Stimulated activated CD4-positive, alpha-beta T cell treated with anti-CD3 and anti-CD28 coated beads, Interleukin-15, amount 100 ng/mL, for 48 hours (primary cell): ENCODE measurements around the gene ZNF785.
"Not testable (repeated sequence)": the region's sequence is repeated elsewhere in the genome, so short reads cannot be mapped to it uniquely, and the experiment has no call there.

ENCODE experiments used
- DNase-seq, 2 donors: peaks; one replicate each; pipeline ENCODE4 v3.0.0-alpha.2; 2020; ENCODE audit warnings: low read depth in 2 of 2

The ZNF785 gene

DNA sequence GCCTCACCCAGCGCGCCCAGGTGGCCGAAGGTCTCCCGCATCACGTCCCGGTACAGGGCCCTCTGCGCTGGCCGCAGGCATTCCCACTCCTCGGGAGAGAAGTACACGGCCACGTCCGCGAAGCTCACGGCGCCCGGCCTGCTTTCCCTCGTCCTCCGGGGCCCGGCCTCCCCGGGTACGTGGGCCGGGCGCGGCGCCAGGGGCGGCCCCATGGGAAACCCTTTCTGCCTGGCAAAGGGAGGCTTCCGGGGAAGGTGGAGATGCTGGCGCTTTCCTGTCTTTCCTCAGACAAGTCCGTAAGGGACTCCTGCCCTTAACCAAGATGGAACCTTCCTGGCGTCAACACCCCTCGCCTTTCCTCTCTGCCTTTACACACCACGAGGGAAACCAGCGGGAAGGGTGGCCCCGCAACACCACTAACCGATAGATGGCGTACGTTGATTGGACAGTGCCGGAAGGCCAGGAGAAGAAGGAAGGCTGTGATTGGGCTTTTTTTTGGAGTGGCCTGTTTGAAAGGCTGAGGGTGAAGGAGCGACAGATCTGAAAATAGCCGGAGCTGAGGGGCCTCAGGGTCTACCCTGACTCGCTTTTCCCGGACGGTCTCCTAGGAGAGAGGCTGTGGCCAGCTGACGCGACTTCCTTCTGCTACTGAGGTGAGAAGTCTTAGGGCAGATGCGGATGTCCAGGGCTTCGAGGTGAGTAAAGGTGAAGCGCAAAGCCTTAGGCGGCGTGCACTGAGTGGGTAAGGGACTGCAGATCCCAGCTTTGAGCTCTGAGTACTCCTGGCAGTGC is at the start of gene ZNF785:
TSS of gene ZNF785 (minus strand) at position 298 of the 792 bp plus-strand sequence. CDS start at position 212, 86 bp downstream.
- peak; percentile 91 for DNase-seq

DNA sequence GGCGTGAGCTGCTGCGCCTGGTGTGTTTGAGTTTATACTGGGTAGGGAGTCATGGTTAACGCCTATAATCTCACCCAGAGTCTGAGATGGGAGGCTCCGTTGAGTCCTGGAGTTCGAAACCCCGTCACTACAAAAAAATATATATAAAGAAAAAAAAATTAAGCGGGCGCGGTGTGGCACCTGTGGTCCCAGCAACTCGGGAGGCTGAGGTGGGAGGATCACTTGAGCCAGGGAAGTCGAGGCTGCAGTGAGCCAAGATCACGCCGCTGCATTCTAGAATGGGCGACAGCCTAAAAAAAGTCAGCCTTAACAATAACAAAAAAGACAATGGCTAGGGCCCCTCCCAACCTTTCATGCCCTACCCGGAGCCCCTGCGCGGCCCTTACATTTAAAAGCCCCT is 48.0 kb upstream of the ZNF785 start:
- DNase-seq: no peak

DNA sequence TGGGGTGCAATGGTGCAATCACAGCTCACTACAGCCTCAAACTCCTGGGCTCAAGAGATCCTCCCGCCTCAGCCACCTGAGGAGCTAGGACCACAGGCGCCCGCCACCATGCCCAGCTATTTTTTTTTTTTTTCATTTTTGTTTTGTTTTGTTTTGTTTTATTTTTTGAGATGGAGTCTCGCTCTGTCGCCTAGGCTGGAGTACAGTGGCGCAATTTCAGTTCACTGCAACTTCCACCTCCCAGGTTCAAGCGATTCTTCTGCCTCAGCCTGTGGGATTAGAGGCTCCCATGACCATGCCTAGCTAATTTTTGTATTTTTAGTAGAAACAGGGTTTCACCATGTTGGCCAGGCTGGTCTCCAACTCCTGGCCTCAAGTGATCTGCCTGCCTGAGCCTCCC is 47.0 kb upstream of the ZNF785 start:
- DNase-seq: not testable (repeated sequence)

DNA sequence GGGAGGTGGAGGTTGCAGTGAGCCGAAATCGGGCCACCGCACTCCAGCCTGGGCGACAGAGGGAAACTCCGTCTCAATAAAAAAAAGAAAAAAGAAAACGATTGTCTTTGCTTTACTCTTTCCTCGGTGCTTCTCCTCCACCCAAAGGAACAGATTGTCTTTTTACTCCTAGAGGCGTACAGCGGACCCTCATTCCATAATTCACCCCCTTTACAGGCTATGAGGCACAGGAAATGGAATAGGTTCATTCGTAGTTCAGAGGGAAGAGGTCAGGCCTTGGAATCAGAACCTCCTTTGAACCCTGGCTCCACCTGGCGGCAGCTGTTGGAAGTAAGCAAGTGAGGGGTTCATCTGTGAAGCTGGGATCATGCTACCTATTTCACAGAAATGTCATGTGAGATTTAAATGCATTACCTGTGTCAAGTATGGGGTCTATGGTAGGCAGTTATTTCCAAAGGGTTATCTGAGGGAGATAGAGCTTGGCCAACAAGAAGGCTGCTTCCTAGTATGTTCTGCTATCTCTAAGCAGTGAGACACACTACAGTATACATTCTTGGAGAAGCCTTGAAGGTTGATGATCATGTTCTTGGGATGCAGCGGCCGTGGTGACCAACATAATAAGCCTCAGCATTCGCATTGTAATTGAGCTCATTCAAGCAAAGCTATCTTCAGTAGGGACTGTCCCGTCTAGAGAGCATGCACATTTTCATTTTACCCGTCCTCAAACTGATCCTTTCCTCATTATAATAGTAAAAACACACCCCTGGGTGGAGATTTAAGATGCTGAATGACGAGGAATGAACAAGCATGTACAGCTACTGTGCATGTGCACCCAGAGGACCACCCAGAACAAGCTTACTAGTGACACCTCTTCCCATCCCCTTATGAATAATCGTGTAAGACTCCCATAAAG is 43.4 kb upstream of the ZNF785 start:
- DNase-seq: peak; percentile 69 to 88

DNA sequence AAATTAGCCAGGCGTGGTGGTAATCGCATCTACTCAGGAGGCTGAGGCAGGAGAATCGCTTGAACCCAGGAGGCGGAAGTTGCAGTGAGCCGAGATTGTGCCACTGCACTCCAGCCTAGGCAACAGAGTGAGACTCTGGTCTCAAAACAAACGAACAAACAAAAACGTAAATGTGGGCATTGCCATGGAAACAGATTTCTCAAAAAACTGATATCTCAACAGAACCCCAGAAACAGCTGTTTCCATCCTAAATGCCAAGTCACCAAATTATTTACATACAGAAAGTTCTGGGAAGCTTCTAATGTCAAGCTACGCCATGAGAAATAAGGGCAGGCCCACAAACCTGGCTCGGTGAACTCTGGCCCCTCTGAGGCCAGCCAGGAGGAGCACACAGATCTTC is 40.7 kb upstream of the ZNF785 start:
- DNase-seq: no peak

DNA sequence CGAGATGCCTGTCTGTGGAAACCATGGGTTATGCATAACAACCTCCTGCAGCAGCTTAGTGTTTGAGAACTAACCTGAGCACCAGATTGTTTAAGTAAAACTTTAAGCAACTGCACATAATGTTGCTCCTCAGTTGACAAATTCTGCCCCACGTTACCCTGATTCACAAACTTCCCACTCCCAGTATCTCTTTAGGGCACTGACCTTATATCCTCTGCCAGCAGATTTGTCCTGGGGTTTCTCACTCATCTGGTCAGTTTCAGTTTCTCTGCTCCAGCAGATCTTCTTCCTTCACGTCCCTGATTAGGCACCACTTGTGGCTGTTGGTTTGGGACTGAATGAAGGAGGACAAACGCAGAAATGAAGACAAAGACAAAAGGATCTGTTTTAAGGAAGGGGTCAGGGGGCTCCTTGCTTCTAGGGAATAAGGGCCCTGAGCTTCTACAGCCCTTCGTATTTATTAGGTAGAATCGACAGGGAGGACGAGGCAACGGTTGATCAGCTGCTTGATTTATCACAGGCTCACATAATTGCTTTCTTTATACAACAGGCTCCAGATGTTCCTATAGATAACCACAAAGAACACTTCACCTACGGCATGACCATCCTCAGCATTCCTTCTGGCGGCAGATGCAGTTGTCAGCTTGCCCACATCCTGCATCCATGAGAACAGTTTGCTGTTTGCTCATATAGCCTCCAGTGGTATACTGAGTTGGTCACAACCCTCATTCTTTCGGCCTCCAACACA is 38.2 kb upstream of the ZNF785 start:
- DNase-seq: no peak

DNA sequence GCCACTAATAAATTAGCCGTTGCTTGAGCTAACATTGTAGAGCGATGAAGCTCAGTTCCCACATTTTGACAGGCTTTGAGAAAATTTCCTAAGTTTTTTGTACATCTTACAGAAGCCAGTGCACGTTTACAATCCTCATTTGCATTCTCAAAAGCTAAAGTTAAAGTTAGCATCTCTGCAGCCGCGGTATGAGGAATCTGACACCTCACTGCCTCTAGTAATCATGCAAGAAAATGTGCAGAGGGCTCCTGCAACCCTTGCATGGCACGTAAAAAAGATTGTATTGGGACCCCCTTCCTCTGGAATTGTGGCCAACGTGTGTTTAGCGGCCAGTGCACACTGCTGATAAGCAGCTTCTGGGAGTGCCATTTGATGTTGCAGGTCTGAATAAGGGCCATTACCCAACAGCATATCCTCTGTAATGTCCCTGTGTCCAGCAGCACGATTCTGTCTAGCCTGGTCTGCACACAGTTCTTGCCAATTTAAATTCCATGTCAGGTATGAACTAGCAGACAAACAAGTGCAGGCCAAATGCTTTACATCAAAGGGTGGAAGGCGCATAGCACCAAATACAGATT is 37.0 kb upstream of the ZNF785 start:
- no peak for DNase-seq

DNA sequence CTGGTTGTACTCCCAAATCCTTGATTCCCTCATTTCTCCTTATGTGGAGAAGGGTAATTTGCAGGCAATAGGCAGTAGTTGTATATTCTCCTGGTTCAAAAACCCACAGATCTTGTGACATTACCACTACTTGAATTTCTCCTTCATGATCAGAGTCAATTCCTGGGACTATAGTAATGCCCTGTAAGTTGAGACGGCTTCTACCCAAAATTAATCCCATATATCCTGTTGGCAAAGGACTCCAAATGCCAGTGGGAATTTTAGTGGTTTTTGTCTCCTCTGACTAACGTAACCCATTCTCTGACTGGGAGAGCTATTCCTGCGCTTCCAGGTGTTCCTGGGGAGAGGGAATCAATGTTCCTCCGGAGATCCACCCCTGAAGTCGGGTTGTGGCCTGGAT is 36.3 kb upstream of the ZNF785 start:
- no peak for DNase-seq

DNA sequence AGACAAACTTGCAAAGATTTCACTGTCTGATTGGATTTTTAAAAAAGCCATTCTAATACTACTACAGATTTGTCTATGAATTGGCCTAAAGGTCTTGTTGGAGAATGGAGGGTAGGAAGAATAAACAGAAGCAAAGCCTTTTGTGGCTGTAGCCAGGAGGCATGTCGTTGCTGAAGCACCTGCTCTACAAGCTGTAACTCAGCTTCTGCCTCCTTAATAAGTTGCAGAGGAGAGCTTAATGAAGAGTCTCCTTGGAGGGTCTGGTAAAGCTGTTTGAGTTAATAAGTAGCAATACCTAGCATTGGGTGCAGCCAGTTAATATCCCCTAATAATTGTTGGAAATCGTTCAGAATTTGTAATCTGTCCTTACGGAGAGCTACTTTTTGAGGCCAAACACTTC is 34.7 kb upstream of the ZNF785 start:
- no peak for DNase-seq

DNA sequence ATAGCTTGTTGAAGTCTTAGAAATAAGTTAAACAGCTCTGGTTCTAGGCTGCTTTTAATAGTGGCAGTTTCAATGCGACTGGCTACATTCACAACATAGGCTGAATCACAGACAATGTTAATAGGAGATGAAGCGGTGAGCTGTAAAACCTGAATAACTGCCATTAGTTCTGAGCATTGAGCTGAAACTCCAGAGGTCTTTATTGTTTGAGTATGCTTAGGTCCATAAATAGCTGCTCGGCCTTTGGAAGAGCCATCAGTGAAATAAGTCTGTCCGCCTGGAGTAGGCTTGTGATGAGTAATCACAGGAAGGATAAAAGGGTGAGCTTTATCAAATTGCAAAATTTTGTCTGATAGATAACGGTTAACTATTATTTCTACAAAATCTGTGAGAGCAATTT is 34.1 kb upstream of the ZNF785 start:
- DNase-seq: no peak

DNA sequence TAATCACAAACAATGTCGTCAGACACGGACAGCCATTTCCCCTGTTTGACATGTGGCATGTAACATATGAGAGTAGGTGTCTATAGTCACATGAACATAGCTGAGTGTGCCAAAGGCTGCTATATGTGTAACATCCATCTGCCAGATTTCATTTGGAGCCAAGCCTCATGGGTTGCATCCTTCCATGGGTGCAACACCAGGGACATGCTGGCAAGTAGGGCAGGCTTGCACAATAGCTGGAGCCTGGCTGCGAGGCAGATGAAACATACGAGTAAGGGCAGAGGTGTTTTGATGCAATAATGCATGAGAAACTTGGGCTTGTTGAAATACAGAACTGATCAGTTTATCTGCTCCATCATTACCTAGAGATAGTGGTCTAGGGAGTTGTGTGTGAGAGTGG is 33.7 kb upstream of the ZNF785 start:
- DNase-seq: no peak

DNA sequence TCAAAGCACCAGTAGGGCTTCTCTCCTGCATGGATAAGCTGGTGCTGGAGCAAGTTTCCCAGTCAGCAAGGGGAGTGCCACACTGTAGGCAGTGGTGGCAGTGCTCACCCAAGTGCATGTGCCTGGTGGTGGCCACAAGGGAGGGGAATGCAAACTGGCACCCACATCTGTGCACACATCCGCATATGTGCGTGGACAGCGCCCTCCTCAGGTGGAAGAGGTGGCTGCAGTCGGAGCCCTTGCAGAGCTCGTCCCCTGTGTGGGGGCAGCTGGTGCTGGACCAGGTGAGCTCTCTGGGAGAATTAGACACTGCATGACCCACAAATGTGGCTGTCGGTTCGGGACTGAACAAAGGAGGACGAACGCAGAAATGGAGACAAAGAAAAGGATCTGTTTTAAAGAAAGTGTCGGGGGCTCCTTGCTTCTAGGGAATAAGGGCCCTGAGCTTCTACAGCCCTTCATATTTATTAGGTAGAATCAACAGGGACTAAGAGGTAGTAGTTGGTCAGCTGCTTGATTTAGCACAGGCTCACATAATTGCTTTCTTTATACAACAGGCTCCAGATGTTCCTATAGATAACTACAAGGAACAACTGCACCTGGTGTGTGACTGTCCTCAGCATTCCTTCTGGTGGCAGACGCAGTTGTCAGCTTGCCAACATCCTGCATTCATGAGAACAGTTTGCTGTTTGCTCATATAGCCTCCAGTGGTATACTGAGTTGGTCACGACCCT is 30.0 kb upstream of the ZNF785 start:
- peak; percentile 83 for DNase-seq

DNA sequence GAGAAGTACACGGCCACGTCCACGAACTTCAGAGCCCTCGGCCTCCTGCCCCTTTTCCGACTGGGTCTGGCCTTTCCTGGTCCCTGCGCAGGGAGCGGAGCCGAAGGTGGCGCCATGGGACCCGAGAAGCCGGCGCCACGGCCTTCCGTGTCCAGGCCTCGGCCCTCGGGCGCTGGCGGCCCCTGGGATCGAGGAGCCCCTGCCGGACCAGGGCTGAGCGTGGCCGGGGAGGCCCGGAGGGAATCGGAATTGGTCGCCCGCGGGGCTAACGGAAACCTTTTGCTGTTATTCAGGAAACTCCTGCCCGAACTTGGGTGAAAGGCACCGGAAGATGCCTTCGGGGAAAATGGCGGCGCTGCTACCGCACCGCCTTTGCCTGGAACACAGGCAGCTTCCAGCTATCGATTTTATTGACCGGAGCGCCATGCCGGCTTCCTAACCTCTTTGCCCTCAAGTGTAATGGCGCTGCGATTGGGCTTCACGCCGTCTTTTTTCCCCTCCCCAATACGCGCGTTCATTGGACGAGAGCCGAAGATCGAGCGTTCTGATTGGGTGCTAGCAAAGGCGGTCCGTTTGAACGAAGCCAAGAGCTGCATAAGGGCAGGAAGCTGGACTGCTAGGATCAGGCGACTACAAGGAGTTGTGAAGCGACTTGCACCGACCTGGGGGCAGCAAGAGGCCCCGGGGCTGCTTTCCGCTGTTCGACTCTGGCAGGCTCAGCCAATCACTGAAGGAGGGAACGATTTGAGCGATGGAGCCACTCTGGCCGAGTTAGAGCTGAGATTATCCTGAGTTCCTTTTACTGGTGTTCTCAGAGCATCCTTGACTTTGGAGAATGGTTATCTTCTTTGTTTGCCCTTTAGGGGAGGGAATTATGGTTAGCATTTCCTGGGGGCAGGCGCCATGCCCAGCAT is 24.7 kb upstream of the ZNF785 start, which contains the start of gene ZNF689:
TSS of gene ZNF689 (minus strand) at position 464 of the 914 bp plus-strand sequence. CDS start at position 116, 348 bp downstream.
- peak; percentile 91 to 93 for DNase-seq

DNA sequence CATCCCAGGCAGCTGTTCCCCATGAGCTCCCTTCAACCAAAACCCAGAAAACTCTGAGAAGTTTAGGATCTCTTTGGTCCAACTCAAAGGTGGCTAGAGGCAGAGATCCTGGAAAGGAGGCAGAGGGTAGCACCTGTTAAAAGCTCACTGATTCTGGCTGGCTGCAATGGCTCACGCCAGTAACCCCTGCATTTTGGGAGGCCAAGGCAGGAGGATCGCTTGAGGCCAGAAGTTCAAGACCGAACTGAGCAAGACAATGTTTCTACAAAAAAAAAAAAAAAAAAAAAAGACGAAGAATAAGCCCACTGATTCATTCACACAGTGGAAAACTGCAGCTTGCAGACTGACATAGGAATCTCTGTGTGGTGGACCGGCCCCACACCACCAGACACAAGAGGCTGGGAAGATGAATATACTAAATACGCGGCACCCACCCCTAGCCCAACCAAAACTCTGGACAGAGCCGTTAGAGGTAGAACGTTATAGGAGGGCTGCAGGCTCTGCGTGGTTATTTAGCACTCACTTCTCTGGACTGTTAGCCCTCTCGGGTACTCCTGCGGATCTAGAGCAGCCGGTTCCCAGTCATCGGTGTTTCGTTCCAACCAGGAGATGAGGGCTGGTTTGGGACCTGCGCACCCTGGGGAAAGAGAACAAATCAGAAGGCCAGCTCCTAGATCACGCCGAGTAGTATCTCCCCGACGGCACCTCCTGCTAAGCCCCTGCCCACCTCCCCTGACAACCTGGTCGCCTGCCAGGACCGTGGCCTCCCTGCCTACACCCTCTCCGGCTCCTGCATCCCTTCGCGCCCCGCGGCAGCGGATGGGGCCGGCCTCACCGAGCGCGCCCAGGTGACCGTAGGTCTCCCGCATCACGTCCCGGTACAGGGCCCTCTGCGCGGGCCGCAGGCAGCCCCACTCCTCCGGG is 23.8 kb upstream of the ZNF785 start:
- DNase-seq: peak in 1 of 2 donors; percentile 21

DNA sequence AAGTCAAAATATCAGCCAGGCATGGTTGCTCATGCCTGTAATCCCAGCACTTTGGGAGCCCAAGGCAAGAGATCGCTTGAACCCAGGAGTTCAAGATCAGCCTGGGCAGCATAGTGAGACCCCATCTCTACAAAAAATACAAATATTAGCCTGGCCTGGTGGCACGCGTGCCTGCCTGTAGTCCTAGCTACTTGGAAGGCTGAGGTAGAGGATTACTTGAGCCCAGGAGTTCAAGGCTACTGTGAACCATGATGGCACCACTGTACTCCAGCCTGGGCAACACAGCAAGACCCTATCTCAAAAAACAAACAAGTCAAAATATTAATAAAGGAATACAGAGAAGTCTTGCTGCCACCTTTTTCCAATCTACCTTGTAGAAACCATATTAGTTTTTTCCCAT is 20.5 kb upstream of the ZNF785 start:
- no peak for DNase-seq

DNA sequence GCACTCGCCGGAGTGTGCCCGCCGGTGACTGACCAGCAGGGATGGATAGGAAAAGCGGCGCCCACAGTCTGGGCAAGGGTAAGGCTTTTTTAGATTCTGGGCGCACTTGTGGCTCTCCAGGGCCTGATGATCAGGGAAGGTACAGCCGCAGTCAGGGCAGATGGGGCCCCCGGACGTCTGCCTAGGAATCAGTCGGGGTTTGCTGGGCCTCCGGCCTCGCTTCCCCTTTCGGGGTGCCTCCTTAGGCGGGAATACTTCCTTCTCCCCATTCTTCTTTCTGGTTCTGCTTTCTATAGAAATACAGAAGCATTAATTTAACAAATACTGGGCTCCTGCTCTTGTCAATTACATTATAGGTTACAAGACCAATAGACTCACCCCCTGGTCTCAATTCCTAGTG is 19.7 kb upstream of the ZNF785 start:
- DNase-seq: no peak

DNA sequence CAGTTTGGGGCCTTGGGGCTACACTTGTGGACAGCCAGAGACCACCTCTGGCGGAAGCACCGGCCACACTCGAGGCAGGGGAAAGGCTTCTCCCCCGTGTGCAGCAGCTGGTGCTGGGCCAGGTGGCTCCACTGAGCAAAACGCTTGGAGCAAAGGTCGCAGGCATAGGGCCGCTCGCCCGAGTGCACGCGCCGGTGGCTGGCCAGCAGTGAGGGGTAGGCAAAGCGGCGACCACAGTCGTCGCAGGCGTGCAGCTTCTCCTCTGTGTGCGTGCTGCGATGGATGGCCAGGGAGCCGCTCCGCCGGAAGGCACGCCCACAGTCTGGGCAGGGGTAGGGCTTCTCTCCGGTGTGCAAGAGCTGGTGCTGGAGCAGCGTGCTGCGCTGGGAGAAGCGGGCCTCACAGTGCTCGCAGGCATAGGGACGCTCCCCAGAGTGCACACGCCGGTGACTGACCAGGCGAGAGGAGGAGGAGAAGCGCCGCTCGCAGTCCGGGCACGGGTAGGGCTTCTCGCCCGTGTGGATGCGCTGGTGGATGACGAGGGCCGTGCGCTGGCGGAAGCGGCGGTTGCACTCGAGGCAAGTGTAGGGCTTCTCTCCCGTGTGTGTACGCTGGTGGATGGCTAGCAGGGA is 18.9 kb upstream of the ZNF785 start:
- no peak for DNase-seq

DNA sequence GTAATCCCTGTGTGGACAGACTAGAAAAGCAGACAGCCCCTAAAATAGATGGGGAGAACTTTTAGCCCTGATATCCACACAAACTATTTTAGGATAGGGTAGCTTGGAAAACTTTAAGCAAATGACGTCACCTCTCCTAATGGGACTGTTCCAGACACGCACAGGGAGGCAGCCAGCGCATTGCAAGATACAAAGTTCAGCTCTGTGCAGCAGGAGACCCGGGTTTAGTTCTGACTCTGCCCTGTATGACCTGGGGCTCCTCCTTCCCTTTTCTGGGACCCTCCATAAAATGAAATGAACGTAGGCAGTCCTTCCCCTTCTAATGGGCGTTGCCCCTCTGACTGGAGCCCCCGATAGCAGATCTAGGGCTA is 18.4 kb upstream of the ZNF785 start:
- DNase-seq: no peak
